ENCODE data around the gene PIAS3.
A peak's percentile ranks its signal among the peaks of the same experiment; 100 is the strongest.

PIAS3 gene

DNA sequence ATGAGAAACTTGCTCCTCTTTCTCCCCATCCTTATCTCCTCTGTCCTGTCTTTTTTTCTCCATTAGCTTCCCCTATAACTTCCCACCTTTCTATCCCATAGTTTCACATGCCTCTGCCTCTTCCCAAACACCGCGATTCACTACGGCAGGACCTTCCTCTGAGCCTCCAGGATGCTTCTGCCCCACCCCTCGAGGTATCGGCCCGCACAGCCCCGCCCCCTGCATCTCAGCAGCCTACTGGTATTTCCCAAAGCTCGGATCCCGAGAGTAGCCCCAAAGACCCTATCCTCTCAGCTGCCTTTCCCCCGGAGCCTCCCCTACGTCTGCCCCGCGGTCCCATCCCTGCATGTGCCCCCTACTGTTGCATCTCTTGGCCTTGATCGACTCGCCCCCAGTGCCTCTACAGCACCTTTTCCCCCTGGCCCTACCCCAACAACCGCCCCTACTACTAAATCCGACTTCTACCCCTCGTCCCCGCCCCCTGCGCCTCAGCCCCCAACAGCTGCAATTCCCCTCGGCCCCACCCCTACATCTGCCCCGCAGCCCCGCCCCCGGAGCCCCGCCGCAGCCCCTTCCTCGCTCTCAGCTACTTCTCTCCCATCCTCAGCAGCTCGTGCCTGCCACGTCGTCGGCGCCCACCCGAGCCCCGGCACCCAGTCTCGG, 512 bp downstream of the PIAS3 start:
- DNase-seq (ENCODE audit: low read depth) = peak; percentile 53
- TF ChIP-seq, protein P1, sequence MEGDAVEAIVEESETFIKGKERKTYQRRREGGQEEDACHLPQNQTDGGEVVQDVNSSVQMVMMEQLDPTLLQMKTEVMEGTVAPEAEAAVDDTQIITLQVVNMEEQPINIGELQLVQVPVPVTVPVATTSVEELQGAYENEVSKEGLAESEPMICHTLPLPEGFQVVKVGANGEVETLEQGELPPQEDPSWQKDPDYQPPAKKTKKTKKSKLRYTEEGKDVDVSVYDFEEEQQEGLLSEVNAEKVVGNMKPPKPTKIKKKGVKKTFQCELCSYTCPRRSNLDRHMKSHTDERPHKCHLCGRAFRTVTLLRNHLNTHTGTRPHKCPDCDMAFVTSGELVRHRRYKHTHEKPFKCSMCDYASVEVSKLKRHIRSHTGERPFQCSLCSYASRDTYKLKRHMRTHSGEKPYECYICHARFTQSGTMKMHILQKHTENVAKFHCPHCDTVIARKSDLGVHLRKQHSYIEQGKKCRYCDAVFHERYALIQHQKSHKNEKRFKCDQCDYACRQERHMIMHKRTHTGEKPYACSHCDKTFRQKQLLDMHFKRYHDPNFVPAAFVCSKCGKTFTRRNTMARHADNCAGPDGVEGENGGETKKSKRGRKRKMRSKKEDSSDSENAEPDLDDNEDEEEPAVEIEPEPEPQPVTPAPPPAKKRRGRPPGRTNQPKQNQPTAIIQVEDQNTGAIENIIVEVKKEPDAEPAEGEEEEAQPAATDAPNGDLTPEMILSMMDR (IDR thresholded peaks at IDR 0.05; ENCODE audit: insufficient read depth, low read depth, low read length, missing control alignments) = no peak
- peak overlapping the region; percentile 87 for H3K4me3 ChIP-seq (ENCODE audit: low read length)

DNA sequence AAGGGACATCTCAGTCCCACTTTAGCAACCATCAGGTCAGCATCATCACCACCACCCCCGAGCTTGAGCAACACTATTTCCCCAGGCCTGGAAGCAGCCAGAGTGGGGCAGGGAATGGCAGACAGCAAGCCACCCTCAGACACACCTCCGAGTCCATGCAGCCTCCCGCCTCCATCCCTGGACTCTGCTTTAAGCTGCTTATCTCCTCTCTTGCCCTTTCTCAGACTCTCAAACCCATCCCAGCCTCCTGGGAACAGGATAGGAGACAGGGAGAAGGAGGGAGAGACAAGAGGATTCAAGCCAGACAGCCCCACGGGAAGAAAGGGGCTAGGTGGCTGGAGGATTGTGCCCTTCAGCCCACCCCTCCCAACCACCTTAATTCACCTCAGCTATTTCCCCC, 1.7 kb downstream of the PIAS3 start:
- H3K4me3 ChIP-seq (ENCODE audit: low read length) = no peak overlapping the region
- TF ChIP-seq, protein P1 (IDR thresholded peaks at IDR 0.05; ENCODE audit: insufficient read depth, low read depth, low read length, missing control alignments) = no peak
- DNase-seq (ENCODE audit: low read depth) = no peak

DNA sequence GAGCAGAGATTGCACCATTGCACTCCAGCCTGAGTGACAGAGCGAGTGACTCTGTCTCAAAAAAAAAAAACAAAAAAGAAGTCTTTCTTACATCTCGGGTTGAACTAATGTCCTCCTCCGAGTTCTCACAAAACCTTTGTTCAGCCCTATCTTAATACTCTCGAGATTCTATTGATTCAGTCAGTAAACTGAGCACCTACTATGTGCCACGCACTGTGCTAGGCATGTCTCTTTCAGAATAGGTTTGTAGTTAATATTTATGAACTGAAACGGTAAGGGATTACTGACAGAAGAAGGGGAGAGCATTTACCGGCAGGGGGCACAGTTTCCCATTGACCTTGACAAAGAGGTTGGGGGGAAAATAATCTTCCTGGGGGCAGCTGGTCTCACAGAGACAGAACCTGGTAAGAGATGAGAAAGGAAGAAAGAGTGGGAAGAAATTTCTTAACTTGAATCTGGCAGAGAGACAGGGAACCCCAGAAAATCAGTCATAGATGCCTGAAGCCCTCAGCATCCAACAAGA, 3.4 kb downstream of the PIAS3 start:
- no peak for DNase-seq (ENCODE audit: low read depth)
- TF ChIP-seq, protein P1 (IDR thresholded peaks at IDR 0.05; ENCODE audit: insufficient read depth, low read depth, low read length, missing control alignments) = no peak
- no peak overlapping the region for H3K4me3 ChIP-seq (ENCODE audit: low read length)

- peak; percentile 26 for DNase-seq (ENCODE audit: low read depth)
- TF ChIP-seq, protein P1 (IDR thresholded peaks at IDR 0.05; ENCODE audit: insufficient read depth, low read depth, low read length, missing control alignments) = peak; percentile 43
- H3K4me3 ChIP-seq (ENCODE audit: low read length) = no peak overlapping the region
Observed at GRCh38 chr1:145849356-145850160, 9.3 kb downstream of the PIAS3 start.

DNA sequence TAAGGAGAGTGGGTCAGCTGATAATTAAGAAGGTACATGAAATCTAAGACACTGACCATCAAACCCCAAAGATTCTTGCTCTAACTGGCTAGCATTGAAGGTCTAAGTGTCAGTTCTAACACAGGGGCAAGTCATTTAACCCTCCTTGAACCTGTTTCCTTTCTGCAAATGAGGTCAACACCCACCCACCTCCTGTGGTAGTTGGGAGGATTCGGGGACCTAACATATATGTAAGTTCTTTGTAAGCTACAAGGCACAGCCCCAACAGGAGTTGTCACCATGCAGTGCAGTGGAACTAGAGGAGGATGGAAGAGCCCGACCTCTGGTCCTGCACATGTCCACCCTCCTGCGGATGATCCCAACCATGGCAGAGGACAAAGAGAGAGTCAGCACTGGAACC, 11.1 kb downstream of the PIAS3 start:
- no peak for DNase-seq (ENCODE audit: low read depth)
- TF ChIP-seq, protein P1 (IDR thresholded peaks at IDR 0.05; ENCODE audit: insufficient read depth, low read depth, low read length, missing control alignments) = no peak
- no peak overlapping the region for H3K4me3 ChIP-seq (ENCODE audit: low read length)

DNA sequence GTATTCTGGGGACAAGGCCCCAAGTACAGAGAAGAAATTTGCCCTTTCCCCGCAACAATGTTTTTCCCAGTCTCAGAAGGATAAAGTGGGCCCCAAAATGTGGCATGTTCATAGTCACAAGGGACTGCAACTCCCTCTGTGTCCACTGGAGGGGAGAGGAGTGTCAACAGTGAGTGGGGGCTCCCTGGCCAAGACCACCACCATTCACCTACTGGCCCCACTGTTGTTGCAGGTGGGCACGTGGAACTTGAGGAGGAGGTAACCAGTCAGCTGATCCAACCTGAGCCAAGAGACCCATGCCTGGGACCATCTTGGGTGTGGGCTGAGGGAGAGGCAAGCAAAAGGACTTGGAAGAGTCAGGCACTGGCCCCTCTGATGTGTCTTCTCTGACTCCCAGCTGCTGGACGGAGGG, 12.7 kb downstream of the PIAS3 start:
- DNase-seq (ENCODE audit: low read depth) = peak; percentile 23
- TF ChIP-seq, protein P1 (IDR thresholded peaks at IDR 0.05; ENCODE audit: insufficient read depth, low read depth, low read length, missing control alignments) = peak; percentile 75
- peak overlapping the region; percentile 57 for H3K4me3 ChIP-seq (ENCODE audit: low read length)
